ENCODE measurements around the gene WTIP. TPM values are rescaled to one million over a fixed set of nuclear protein-coding genes. Genes with fewer than 3 reads are reported as not detected.
"Not testable (repeated sequence)": the region's sequence is repeated elsewhere in the genome, so short reads cannot be mapped to it uniquely, and the experiment has no call there.

Gene WTIP
- total RNA-seq = 14.4 TPM

DNA sequence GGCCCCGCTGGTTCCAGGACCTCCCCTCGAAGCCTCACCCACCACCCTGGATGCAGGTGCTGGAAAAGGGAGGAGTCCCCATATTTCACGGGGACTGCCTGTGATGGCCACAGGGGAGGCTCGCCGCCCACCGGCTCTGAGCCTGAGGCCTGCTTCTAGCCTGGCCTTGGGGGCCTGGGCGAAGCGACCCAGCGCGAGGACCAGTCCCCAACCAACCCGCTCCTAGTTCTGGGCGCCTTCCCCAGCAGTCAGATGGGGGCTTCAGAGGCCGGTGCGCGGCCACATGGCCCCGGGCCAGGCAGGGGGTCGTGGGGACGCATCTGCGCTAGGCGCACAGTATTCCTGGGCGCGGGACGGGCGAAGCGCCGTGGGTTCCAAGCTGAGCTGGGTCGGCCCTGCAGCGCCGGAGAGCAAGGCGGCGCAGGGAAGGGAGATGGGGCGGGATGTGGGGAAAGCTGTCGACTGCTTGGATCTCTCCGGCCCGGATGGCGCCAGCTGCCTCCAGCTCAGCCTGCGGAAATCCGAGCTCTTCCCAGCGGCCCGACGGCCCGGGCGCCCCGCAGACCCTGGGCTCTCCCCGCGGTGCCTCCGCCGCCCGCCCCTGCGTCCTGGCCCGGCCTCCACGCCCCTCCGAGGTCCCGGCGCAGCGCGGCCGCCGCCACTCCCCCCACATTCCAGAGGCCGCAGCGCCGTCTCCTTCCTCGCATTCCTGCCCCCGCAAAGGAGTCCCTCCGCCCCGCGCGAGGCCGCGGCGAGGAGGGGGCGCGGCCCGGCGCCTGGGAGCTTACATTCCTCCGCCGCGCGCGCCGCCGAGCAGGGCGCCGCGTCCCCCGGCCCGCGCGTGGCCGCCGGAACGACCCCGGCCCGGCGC lies at the start of gene WTIP:
Gene WTIP (plus strand): TSS at position 788 of the 871 bp plus-strand sequence. CDS start 217 bp downstream, outside the sequence.
- DNase-seq = peak; percentile 84

DNA sequence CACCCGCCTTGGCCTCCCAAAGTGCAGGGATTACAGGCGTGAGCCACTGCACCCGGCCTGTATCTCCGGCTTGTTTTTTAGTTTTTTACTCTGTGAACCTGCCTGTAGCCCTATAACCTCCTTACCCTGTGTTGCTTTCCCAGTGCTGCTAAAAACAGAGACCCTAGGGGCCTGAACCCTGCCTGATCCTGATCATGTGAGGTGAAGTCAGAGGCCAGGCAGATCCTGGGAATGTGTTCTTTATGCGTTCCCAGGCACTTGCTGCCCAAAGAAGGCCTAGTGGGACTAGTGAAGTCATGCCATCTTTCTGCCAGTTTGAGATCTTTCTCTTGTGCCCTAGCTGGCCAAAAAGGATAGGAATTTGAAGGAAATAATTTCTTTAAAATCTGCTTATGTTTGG lies 48.8 kb upstream of the WTIP start:
- DNase-seq = no peak

DNA sequence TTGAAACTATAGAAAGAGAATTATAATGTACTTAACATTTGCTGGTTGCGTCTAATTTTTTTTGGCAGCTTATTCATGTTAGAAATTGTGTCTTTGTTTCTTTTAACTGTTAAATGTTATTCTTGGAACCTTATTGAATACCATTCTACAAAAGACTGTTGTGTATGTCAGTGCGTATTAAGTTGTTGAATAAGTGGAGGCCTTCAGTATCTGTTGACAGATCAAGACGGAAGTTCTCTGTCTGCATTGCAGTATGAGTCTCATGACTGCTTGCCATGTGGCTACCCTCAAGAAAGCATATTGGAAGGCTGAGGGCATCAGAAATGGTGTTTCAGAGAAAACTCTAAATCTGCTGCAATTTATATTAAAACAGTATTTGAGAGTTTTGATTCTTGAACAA lies 44.8 kb upstream of the WTIP start:
- no peak for DNase-seq

DNA sequence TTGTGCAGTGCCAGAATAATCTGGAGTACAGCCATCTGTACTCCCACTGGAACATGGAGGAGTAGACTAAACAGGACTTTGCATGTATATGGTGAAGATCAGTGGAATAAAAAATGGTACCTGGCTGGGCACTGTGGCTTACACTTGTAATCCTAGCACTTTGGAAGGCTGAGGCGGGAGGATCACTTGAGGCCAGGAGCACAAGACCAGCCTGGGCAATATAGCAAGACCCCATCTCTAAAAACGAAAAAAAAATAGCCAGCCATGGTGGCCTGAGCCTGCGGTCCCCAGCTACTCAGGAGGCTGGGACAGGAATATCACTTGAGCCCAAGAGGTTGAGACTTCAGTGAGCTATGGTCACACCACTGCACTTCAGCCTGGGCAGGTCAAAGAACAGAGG lies 33.4 kb upstream of the WTIP start:
- DNase-seq = no peak

DNA sequence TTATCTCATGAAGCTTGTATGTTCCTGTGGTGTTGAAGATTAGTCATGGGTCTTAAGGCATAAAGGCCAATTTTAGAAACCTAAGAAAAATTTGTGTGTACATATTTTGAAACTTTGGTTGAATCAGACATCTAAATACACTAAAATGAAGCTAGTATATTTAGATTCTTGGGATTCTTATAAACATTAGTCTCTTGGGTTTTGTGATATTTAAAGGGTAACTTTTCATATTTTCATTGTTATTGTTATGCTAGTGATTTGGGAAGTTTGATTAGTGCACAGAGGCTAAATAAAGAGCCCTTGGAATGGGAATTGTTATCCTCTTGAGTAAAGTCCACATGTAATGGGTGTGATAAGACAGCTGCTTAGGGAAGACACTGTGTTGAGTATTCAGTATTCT lies 28.8 kb upstream of the WTIP start:
- no peak for DNase-seq

DNA sequence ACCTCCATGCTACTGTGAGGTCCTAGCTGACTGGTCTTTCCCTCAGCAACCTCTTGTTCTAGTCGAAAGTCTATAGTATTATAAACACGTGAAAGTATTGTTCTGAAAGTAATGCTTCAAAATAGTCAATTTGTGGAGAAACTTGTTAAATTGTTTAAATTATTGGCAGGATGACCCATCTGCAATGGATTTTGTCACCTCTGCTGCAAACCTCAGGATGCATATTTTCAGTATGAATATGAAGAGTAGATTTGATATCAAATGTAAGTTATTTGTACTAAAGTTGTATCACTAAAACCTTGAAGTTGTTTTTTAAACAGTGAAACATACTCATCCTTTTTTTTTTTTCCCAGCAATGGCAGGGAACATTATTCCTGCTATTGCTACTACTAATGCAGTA lies 27.5 kb upstream of the WTIP start:
- DNase-seq = no peak

DNA sequence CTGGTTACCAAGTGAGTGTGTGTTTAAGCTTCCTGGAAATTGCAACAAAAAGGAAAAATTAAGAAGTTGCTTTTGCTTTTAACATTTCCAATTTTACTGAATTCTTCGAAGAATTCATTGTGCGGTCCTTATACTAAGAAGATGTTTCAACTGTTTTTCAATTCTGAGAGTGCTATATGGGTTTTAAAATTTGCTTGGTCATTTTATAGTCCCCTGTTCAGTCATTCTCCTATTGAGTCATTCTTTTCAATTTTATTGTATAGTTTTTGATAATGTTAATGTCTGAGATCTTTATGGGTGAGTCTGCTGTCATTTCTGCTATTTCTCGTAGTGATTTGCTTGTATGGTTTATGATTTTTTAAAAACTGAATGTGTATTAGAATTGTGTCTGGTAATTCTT lies 26.9 kb upstream of the WTIP start:
- no peak for DNase-seq

DNA sequence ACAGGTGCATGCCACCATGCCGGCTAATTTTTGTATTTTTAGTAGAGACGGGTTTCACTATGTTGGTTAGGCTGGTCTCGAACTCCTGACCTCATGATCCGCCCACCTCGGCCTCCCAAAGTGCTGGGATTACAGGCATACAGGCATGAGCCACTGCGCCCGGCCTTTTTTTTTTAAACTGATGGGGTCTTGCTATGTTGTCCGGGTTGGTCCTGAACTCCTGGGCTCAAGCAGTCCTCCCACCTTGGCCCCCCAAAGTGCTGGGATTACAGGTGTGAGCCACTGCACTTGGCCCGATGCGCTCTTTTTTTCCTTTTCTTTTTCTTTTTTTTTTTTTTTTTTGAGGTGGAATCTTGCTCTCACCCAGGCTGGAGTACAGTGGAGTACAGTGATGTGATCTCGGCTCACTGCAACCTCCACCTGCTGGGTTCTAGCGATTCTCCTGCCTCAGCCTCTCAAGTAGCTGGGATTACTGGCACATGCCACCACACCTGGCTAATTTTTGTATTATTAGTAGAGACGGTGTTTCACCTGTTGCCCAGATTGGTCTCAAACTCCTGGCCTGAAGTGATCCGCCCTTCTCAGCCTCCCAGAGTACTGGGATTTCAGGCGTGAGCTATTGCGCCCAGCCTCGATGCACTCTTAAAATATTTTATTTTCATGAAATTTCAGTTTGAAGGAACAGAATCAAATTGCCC lies 25.6 kb upstream of the WTIP start:
- not testable (repeated sequence) for DNase-seq

DNA sequence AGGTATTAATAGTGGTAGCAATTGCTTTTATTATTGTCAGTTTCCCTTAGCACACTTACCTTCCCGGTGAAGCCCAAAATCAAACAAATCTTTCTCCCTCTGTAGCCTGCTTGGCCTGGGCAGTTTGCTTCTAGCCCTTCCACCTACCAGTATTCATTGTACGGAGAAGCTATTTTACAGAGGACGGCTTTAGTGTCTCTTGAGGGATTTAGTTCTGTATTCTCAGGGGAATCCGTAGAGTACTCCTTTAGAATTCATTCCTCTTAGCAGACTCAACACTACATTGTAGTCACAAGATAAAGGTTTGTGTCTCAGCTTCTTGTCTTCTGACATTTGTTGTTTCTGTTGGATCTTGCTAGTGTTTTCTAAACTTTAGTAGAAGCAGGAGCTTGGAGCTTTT lies 24.1 kb upstream of the WTIP start:
- DNase-seq = no peak

DNA sequence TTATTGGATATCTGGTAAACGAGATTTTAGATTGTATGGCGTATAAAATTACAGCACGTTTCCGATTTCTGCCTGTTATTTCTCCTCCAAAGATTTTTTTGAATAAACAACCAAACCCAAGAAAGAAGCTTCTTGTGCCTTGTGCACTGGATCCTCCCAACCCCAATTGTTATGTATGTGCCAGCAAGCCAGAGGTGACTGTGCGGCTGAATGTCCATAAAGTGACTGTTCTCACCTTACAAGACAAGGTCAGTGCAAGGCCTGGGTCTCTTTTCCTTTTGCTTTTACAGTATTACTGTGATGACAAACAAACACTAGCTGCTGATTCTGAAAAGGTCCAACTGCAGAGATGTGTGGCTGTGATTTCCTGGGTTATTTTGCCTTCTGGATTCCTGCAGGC lies 22.9 kb upstream of the WTIP start:
- DNase-seq = no peak

DNA sequence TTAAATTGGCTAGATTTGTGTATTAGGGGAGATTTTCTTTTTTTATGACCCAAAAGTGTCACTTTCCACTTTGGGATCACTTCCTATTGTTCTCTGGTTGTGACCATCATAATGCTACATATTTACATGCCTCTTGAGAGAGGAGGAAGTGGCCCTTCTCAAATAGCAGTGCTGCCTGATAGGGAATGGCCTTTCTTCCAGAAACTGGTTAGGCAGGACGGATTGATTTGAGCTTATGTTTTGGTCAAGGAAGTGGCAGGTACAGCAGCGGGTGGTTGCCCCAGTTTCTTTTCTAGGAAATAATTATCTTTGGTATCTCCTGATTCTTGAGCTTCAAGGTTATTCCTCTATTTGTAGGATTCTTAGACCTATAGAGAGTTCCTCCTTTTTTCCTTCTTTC lies 21.9 kb upstream of the WTIP start:
- no peak for DNase-seq

DNA sequence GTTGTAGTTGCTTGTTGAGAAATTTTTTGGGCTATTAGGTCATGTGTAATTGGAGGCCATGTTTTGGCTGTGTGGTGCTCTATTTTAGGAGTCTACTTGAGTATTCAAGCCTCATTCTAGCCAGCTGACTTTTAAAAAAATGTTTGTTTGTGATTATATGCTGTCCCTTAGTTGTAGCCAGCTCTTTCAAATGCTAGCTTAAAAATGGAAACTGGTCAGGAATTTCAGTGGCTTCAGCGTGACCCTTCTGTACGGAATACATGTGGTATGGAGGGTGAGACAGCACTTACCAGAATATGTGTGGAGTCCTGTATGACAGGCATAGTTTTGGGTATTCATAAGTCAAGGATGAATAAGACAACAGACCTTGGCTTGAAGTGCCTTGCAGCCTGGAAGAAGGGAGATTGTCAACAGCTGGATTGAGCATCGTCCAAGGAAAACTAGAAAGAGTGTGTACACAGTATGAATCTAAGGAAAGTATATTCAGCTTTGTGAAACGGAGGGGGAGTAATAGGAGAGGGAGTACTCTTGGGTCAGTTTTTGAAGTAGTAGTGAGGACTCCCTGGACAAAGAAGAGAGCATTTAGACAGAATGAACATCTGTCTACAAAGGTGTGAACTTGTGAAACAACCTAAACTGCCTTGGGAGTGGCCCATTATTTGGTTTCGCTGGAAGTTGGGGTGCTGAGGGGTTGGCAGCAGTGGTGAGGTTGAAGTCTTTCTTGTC lies 20.0 kb upstream of the WTIP start:
- DNase-seq = no peak

DNA sequence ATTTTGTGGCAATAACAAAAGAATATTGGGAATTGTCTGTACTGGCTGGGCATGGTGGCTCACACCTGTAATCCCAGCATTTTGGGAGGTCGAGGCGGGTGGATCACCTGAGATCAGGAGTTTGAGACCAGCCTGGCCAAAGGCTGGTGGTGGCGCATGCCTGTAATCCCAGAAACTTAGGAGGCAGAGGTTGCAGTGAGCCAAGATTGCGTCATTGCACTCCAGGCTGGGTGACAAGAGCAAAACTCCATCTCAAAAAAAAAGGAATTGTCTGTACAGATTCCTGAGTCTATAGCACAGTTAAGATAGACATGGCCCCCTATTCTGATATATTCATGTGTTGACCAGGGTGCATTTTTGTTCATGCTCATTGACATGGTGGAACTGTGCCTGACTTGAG lies 16.8 kb upstream of the WTIP start:
- DNase-seq = not testable (repeated sequence)

DNA sequence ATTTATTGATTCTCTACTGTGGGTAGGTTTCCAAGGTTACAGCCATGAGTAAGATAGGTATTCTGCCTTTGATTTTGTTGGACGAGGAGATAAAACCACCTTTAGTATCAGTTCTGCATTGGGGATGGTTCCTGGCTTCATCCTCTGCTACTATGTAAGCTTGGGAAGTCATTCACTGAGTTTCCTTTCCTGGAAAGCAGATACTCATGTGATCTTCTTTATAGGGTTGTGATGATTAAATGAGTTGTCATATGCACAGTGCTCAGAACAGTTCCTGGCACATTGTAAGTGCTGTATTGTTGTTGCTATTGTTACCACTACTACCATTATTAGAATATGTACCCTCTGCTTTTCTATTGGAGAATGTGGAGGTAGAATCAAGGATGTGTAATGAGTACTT lies 13.1 kb upstream of the WTIP start:
- DNase-seq = no peak

DNA sequence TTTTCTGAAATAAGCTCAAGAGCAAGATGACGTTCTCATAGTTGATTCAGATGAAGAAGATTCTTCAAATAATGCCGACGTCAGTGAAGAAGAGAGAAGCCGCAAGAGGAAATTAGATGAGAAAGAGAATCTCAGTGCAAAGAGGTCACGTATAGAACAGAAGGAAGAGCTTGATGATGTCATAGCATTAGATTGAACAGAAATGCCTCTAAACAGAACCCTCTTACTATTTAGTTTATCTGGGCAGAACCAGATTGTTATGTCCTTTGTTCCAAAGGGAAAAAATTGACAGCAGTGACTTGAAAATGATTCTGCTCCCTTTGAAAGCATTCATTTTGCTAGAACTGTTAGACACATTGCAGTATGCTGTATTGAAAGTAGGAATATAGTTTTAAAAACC lies 12.5 kb upstream of the WTIP start:
- not testable (repeated sequence) for DNase-seq

DNA sequence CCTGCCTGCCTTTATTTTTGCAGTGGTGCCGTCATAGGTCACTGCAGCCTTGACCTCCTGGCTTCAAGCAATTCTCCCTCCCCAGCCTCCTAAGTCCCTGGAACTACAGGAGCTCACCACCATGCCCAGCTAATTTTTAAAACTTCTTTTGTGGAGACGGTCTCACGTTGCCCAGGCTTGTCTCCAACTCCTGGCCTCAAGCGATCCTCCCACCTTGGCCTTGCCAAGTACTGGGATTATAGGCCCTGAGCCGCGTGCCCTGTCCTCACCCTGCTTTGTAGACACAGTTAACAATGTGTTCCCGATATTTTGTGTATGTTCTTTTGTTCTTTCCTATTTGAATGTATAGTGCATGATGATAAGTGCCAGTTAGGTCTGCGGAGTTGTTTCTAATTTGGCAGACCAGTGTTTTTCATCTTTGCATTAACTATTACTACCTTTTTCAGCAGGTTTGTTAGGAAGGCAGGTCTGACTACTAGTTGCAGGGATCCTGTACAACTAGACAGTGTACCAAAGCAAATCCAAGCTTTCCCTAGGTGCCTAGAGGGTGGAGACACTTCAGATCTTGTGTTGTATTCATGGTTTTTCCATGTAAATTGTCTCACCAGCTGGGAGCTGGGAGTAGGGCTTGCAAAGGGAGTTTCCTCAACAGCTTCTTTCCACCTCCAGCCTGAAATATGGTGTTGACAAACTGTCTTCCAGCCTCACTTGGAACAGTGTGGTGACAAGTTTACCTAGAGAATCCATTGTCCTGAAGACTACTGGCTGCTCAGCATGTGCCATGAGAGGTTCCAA lies 9.5 kb upstream of the WTIP start:
- no peak for DNase-seq

DNA sequence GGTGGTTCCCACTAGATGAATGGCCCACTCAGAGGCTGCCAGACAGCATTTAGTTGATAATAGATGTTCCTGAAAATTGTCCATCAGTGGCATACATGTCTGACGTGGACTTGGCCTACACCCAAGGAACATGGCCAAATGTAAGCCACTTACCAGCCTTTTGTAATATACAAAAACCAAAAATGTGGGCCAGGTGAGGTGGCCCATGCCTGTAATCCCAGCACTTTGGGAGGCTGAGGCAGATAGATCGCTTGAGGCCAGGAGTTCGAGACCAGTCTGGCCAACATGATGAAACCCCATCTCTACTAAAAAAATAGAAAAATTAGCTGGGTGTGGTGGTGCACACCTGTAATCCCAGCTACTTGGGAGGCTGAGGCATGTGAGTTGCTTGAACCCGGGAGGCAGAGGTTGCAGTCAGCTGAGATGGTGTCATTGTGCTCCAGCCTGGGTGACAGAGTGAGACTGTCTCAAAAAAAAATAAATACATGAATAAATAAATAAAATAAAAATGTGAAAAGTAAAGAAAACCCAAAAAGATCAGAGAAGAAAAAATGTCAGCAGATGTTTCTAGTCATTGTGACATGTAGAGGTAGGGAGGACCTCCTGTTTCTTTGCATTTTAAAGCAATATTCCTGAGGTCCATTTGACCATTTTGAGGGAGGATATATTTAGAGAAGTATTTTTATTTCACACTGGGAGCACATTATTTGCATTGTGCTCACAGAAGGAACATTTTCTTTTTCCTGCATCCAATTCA lies 7.1 kb upstream of the WTIP start:
- no peak for DNase-seq

DNA sequence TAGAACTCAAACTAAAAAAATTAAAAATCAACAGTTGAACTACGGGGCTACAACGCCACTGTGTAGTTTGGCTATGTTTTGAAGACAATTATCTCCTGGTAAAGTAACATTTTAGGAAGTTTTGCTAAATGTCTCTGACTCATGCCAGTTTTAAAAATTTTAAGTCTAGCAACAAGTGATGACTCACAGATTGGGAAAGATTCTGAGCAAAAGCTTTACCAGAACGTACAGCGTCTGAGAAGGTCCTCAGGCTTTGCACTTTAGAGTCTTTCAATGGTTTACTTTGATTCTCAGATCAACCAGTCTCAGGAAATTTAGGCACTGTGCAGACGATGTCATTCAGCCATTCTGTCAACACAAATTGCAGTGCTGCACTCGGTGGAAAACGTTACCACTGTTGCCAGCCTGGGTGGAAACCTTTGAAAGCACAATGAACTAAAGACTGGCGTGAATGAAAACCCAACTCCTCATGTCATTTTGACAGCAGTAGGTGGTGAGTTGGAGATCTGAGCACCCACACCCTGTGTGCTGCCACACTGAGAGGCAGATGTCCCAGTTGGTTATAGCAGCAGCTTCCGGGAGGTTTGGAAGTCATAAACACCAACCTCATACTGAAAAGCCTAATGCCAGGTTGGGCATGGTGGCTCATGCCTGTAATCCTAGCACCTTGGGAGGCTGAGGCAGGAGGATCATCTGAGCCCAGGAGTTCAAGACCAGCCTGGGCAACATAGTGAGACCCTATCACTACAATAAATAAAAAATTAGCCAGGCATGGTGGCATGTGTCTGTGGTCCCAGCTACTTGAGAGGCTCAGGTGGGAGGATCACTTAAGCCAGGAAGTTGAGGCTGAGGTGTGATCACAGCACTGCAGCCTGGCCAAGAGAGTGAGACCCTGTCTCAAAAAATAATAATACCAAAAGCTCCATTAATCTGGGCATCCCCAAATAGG lies 6.3 kb upstream of the WTIP start:
- no peak for DNase-seq

DNA sequence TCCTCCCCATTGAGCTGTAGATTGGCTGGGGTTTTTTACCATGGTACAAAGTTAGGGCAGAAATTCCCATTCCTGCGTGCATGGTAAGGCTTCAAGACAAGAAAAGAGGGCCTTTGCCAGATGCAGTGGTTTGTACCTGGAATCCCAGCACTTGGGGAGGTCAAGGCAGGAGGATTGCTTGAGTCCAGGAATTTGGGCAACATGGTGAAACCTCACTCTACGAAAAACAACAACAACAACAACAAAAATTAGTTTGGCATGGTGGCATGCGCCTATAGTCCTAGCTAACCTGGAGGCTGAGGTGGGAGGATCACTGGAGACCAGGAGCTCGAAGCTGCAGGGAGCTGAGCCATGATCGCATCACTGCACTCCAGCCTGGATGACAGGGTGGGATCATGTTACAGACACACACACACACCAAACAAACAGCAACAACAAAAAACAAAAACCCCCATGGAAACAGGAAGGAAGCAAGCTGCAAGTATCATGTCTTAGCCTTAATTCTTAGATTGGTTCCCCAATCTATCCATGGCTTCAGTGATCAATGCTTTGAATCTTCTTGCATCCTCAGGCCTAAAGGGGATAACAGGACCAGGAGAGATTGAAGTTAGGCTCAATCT lies 5.5 kb upstream of the WTIP start:
- no peak for DNase-seq

DNA sequence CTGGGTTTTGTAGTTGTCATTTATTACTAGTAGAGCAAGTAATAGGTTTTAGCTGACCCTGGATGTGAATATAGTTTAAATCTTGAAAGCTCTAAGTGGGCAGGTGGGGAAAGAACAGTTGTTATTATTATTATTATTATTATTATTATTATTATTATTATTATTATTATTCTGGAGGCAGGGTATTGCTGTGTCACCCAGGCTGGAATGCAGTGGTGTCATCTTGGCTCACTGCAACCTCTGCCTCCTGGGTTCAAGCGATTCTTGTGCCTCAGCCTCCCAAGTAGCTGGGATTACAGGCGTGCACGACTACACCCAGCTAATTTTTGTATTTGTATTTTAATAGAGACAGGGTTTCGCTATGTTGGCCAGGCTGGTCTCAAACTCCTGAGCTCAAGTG lies 3.1 kb upstream of the WTIP start:
- not testable (repeated sequence) for DNase-seq

Data from skin of body (tissue), 2 donors.